Measurements from ENCODE around the gene GDNF.
A peak's percentile ranks its signal among the peaks of the same experiment; 100 is the strongest.

Gene GDNF

GRCh38 chr5:37840053-37841034 is 503 bp upstream of the GDNF start:
- Mint-ChIP-seq H3K4me3 (no peak overlapping the region), H3K36me3 (ENCODE audit: insufficient read depth) (peaks cover 3% of the 10 kb centered on the region), H3K4me1 (ENCODE audit: low read depth in 2 of 2) (peaks cover 10 to 20% of the 10 kb centered on the region in 2 donors), H3K9me3 (no peaks in the 10 kb centered on the region), H3K27me3 (peaks cover 81 to 91% of the 10 kb centered on the region in 2 donors), H3K27ac (no peak overlapping the region)
- DNase-seq (no peak), ATAC-seq (replicated peaks) (no peak)

- DNase-seq (no peak), ATAC-seq (replicated peaks) (no peak)
- Mint-ChIP-seq H3K27me3 (peaks cover 83 to 92% of the 10 kb centered on the region in 2 donors), H3K4me3 (peak overlapping the region in 1 of 2 donors; percentile 45), H3K4me1 (ENCODE audit: low read depth in 2 of 2) (peaks cover 10 to 22% of the 10 kb centered on the region in 2 donors), H3K36me3 (ENCODE audit: insufficient read depth) (peaks cover 3% of the 10 kb centered on the region), H3K9me3 (no peaks in the 10 kb centered on the region), H3K27ac (no peak overlapping the region)
These were observed 904 bp downstream of the GDNF start for GRCh38 chr5:37838933-37839341.

GRCh38 chr5:37838152-37838932 is 1.5 kb downstream of the GDNF start:
- DNase-seq: no peak
- Mint-ChIP-seq H3K9me3 (no peaks in the 10 kb centered on the region), H3K27ac (no peak overlapping the region), H3K27me3 (peaks cover 83 to 92% of the 10 kb centered on the region in 2 donors), H3K36me3 (ENCODE audit: insufficient read depth) (peaks cover 3% of the 10 kb centered on the region), H3K4me1 (ENCODE audit: low read depth in 2 of 2) (peaks cover 10 to 22% of the 10 kb centered on the region in 2 donors), H3K4me3 (peak overlapping the region; percentile 45 to 64)
- ATAC-seq (replicated peaks): no peak

- Mint-ChIP-seq H3K27ac (no peak overlapping the region), H3K4me3 (peak overlapping the region; percentile 45 to 64), H3K27me3 (peaks cover 84 to 92% of the 10 kb centered on the region in 2 donors), H3K9me3 (no peaks in the 10 kb centered on the region), H3K4me1 (ENCODE audit: low read depth in 2 of 2) (peaks cover 10 to 22% of the 10 kb centered on the region in 2 donors), H3K36me3 (ENCODE audit: insufficient read depth) (peaks cover 3% of the 10 kb centered on the region)
- DNase-seq (peak in 2 of 3 experiments; percentile 2 to 3), ATAC-seq (replicated peaks) (no peak)
These were observed 2.3 kb downstream of the GDNF start for GRCh38 chr5:37837414-37838032.

- ATAC-seq (replicated peaks): no peak
- Mint-ChIP-seq H3K27ac (no peak overlapping the region), H3K4me3 (peak overlapping the region; percentile 45 to 64), H3K4me1 (ENCODE audit: low read depth in 2 of 2) (peaks cover 10 to 22% of the 10 kb centered on the region in 2 donors), H3K9me3 (no peaks in the 10 kb centered on the region), H3K27me3 (peaks cover 82 to 91% of the 10 kb centered on the region in 2 donors), H3K36me3 (ENCODE audit: insufficient read depth) (peaks cover 3% of the 10 kb centered on the region)
- DNase-seq: no peak
These were observed 3.0 kb downstream of the GDNF start for GRCh38 chr5:37836592-37837413.

- Mint-ChIP-seq H3K9me3 (no peaks in the 10 kb centered on the region), H3K27me3 (peaks cover 82 to 91% of the 10 kb centered on the region in 2 donors), H3K4me3 (peak overlapping the region in 1 of 2 donors; percentile 45), H3K4me1 (ENCODE audit: low read depth in 2 of 2) (peaks cover 10 to 22% of the 10 kb centered on the region in 2 donors), H3K27ac (no peak overlapping the region), H3K36me3 (ENCODE audit: insufficient read depth) (peaks cover 3% of the 10 kb centered on the region)
- DNase-seq: no peak
- ATAC-seq (replicated peaks): no peak
These were observed 3.6 kb downstream of the GDNF start for GRCh38 chr5:37836235-37836591.

- ATAC-seq (replicated peaks) (no peak), DNase-seq (no peak)
- H3K27ac Mint-ChIP-seq: no peak overlapping the region
- H3K4me1 Mint-ChIP-seq (ENCODE audit: low read depth in 2 of 2): peaks cover 10 to 22% of the 10 kb centered on the region in 2 donors
- peaks cover 75 to 90% of the 10 kb centered on the region in 2 donors for H3K27me3 Mint-ChIP-seq
- H3K4me3 Mint-ChIP-seq: no peak overlapping the region
- no peaks in the 10 kb centered on the region for H3K9me3 Mint-ChIP-seq
- H3K36me3 Mint-ChIP-seq (ENCODE audit: insufficient read depth): peaks cover 3% of the 10 kb centered on the region
These were observed 4.4 kb downstream of the GDNF start for GRCh38 chr5:37835380-37835973.

- no peak for DNase-seq
- peaks cover 10 to 22% of the 10 kb centered on the region in 2 donors for H3K4me1 Mint-ChIP-seq (ENCODE audit: low read depth in 2 of 2)
- H3K27ac Mint-ChIP-seq: no peak overlapping the region
- no peak for ATAC-seq (replicated peaks)
- peaks cover 74 to 94% of the 10 kb centered on the region in 2 donors for H3K27me3 Mint-ChIP-seq
- no peaks in the 10 kb centered on the region for H3K9me3 Mint-ChIP-seq
- H3K36me3 Mint-ChIP-seq (ENCODE audit: insufficient read depth): peaks cover 3% of the 10 kb centered on the region
- H3K4me3 Mint-ChIP-seq: no peak overlapping the region
These were observed 5.1 kb downstream of the GDNF start for GRCh38 chr5:37834542-37835379.

- H3K27me3 Mint-ChIP-seq: peaks cover 75 to 98% of the 10 kb centered on the region in 2 donors
- H3K27ac Mint-ChIP-seq: no peak overlapping the region
- ATAC-seq (replicated peaks) (no peak), DNase-seq (no peak)
- no peak overlapping the region for H3K4me3 Mint-ChIP-seq
- H3K9me3 Mint-ChIP-seq: no peaks in the 10 kb centered on the region
- H3K36me3 Mint-ChIP-seq (ENCODE audit: insufficient read depth): peaks cover 3% of the 10 kb centered on the region
- H3K4me1 Mint-ChIP-seq (ENCODE audit: low read depth in 2 of 2): peaks cover 10 to 22% of the 10 kb centered on the region in 2 donors
These were observed 5.9 kb downstream of the GDNF start for GRCh38 chr5:37833990-37834389.

- Mint-ChIP-seq H3K4me3 (no peak overlapping the region), H3K36me3 (ENCODE audit: insufficient read depth) (no peaks in the 10 kb centered on the region), H3K27me3 (peaks cover 61 to 88% of the 10 kb centered on the region in 2 donors), H3K27ac (no peak overlapping the region), H3K4me1 (ENCODE audit: low read depth in 2 of 2) (peaks cover under 1 to 3% of the 10 kb centered on the region in 2 donors), H3K9me3 (no peaks in the 10 kb centered on the region)
- no peak for ATAC-seq (replicated peaks)
- DNase-seq: no peak
These were observed 7.9 kb downstream of the GDNF start for GRCh38 chr5:37831821-37832534.

GRCh38 chr5:37830348-37830747 is 9.5 kb downstream of the GDNF start:
- no peak overlapping the region for H3K4me3 Mint-ChIP-seq
- peaks cover 0 to 2% of the 10 kb centered on the region in 2 donors for H3K4me1 Mint-ChIP-seq (ENCODE audit: low read depth in 2 of 2)
- no peak for DNase-seq
- no peak for ATAC-seq (replicated peaks)
- H3K27ac Mint-ChIP-seq: no peak overlapping the region
- no peaks in the 10 kb centered on the region for H3K9me3 Mint-ChIP-seq
- H3K27me3 Mint-ChIP-seq: peaks cover 52 to 80% of the 10 kb centered on the region in 2 donors
- H3K36me3 Mint-ChIP-seq (ENCODE audit: insufficient read depth): no peaks in the 10 kb centered on the region

Data from effector memory CD8-positive, alpha-beta T cell (primary cell).